ENCODE measurements around the gene SKAP2.

DNA sequence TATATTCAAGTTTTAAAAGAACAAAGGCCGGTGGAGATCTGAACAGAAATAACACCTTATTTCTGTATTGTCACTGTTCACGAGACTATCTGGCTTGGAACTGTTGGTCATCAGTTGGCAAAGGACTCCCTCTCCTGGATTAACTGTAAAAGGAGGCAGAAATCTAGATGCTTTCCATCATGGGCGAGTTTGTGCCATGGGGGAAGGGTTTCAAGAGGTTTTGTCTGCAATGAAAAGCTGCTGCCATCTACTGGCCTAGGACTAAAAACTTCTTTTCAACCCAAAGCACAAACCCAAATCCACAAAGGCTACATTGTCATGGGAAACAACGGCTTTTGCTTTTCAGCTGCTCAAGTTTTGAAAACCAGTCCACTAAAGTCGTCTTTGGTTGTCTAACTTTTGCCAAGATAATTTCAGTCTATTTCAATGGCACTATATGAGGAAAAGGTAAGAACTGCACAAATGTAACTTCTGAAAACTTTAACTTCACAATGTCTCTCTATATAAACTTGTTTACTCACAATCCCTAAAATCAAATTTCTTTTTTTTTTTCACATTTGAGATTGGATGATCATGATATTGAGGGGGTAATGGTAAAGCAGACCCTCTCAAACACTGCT, 196.8 kb downstream of the SKAP2 start:
- no peak for TF ChIP-seq ZNF138 (CRISPR knock-in tag; IDR thresholded peaks at IDR 0.05; ENCODE audit: low read depth)
- TF ChIP-seq CEBPB (IDR thresholded peaks at IDR 0.05; ENCODE audit: borderline replicate concordance, low read depth, low read length), result no peak
- no peak for TF ChIP-seq POLR2A (IDR thresholded peaks at IDR 0.05; ENCODE audit: insufficient read depth in 1 of 2, low read depth in 2 of 2, low read length in 2 of 2)
- TF ChIP-seq MTA1 (CRISPR knock-in tag; IDR thresholded peaks at IDR 0.05; ENCODE audit: borderline replicate concordance), result no peak
- no peak for TF ChIP-seq CBX5 (CRISPR knock-in tag; IDR thresholded peaks at IDR 0.05; ENCODE audit: borderline replicate concordance)
- TF ChIP-seq, protein P1, sequence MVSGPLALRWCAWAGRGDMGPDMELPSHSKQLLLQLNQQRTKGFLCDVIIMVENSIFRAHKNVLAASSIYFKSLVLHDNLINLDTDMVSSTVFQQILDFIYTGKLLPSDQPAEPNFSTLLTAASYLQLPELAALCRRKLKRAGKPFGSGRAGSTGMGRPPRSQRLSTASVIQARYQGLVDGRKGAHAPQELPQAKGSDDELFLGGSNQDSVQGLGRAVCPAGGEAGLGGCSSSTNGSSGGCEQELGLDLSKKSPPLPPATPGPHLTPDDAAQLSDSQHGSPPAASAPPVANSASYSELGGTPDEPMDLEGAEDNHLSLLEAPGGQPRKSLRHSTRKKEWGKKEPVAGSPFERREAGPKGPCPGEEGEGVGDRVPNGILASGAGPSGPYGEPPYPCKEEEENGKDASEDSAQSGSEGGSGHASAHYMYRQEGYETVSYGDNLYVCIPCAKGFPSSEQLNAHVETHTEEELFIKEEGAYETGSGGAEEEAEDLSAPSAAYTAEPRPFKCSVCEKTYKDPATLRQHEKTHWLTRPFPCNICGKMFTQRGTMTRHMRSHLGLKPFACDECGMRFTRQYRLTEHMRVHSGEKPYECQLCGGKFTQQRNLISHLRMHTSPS (CRISPR knock-in tag; IDR thresholded peaks at IDR 0.05; ENCODE audit: low read depth), result no peak
- TF ChIP-seq EP300 (IDR thresholded peaks at IDR 0.05; ENCODE audit: low read depth in 2 of 2, low read length in 2 of 2), result no peak
- TF ChIP-seq EP300 (CRISPR knock-in tag; IDR thresholded peaks at IDR 0.05; ENCODE audit: borderline replicate concordance), result no peak
